H1 (cell line): ENCODE results near the gene SUCLG2.

Experiments used
- BRCA1 ChIP-seq: IDR thresholded peaks from 2 replicates; pipeline ENCODE4 v1.6.1; 2012; ENCODE audit warnings: low read depth, low read length, improper control_type of control experiment
- CEBPB ChIP-seq: IDR thresholded peaks from 2 replicates; pipeline ENCODE4 v1.6.1; 2012; ENCODE audit warnings: low read depth, low read length
- CHD2 ChIP-seq: IDR thresholded peaks from 2 replicates; pipeline ENCODE4 v1.6.1; 2012; ENCODE audit warnings: low read length, improper control_type of control experiment
- CREB1 ChIP-seq: IDR thresholded peaks from 2 replicates; pipeline ENCODE4 v1.6.1; 2012; ENCODE audit warnings: inconsistent platforms
- EZH2 ChIP-seq: fragments of 200-600 bp; sonication (generic); IDR thresholded peaks from 2 replicates; pipeline ENCODE4 v1.7.1; 2012; ENCODE audit warnings: low read depth, mild to moderate bottlenecking, moderate library complexity, low read length, inconsistent platforms; ENCODE audit not compliant: severe bottlenecking
- FOSL1 ChIP-seq: IDR thresholded peaks from 2 replicates; pipeline ENCODE4 v1.6.1; 2011; ENCODE audit warnings: mild to moderate bottlenecking, low read depth, low read length, moderate library complexity; ENCODE audit not compliant: insufficient read depth
- NANOG ChIP-seq: IDR thresholded peaks from 2 replicates; pipeline ENCODE4 v1.6.1; 2011; ENCODE audit warnings: low read length, low read depth, mild to moderate bottlenecking, inconsistent platforms; ENCODE audit not compliant: insufficient read depth, poor library complexity, severe bottlenecking
- POLR2AphosphoS5 ChIP-seq: IDR thresholded peaks from 2 replicates; pipeline ENCODE4 v1.6.1; 2011; ENCODE audit warnings: low read depth, low read length
- SP1 ChIP-seq: IDR thresholded peaks from 2 replicates; pipeline ENCODE4 v1.6.1; 2011; ENCODE audit warnings: low read depth, low read length
- SRF ChIP-seq: IDR thresholded peaks from 2 replicates; pipeline ENCODE4 v1.6.1; 2011; ENCODE audit warnings: mild to moderate bottlenecking, low read depth, low read length, moderate library complexity
- ZNF274 ChIP-seq: IDR thresholded peaks from 2 replicates; pipeline ENCODE4 v1.7.0; 2012; ENCODE audit warnings: low read length, borderline replicate concordance; ENCODE audit errors: extremely low read depth
- TF ChIP-seq, protein P1 (sequence below), 3 experiments: IDR thresholded peaks; 1 replicate in 2 of 3; 2 replicates in 1 of 3; pipeline versions ENCODE4 v1.5.1 to v1.6.1; 2011; ENCODE audit warnings: low read length in 3 of 3, mild to moderate bottlenecking in 3 of 3, inconsistent platforms in 2 of 3, low read depth in 1 of 3, moderate library complexity in 1 of 3; ENCODE audit not compliant: insufficient read depth in 1 of 3; ENCODE audit errors: control extremely low read depth in 1 of 3

DNA sequence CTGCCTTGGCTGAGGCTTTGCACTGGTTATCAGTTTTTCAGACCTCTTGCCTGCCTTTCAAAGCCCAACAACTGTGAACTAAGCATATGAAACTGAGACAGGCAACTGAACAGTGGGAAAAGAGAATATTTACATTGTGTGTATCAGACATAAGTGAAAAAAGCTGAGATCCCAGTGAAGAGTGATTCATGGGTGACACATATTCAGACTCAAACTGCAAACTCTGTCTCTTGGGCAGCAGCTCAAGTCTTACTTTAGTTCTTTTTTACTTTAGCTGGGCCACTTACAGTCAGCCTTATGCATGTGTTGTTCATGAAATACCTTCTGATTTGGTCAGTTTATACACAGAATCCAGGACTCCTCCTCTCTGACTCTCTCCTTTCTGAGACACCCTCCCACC is 19.2 kb downstream of the SUCLG2 start:
- TF ChIP-seq CREB1: no peak
- TF ChIP-seq, protein P1, sequence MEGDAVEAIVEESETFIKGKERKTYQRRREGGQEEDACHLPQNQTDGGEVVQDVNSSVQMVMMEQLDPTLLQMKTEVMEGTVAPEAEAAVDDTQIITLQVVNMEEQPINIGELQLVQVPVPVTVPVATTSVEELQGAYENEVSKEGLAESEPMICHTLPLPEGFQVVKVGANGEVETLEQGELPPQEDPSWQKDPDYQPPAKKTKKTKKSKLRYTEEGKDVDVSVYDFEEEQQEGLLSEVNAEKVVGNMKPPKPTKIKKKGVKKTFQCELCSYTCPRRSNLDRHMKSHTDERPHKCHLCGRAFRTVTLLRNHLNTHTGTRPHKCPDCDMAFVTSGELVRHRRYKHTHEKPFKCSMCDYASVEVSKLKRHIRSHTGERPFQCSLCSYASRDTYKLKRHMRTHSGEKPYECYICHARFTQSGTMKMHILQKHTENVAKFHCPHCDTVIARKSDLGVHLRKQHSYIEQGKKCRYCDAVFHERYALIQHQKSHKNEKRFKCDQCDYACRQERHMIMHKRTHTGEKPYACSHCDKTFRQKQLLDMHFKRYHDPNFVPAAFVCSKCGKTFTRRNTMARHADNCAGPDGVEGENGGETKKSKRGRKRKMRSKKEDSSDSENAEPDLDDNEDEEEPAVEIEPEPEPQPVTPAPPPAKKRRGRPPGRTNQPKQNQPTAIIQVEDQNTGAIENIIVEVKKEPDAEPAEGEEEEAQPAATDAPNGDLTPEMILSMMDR (IDR thresholded peaks at IDR 0.05; ENCODE audit: control extremely low read depth in 1 of 3, insufficient read depth in 1 of 3, low read depth in 1 of 3, low read length in 3 of 3): no peak
- TF ChIP-seq NANOG: no peak
- no peak for TF ChIP-seq BRCA1
- TF ChIP-seq SP1: no peak
- TF ChIP-seq FOSL1: no peak
- TF ChIP-seq CEBPB: no peak
- TF ChIP-seq EZH2: no peak
- TF ChIP-seq ZNF274: no peak
- no peak for TF ChIP-seq POLR2AphosphoS5
- no peak for TF ChIP-seq SRF
- TF ChIP-seq CHD2: no peak
